Right lobe of liver (tissue), 4 donors: ENCODE results near the gene C8B.

ENCODE experiments used
- CTCF ChIP-seq, 4 donors: fragments of 200-600 bp in 3 of 4; fragments of 450-650 bp in 1 of 4; IDR thresholded peaks; one replicate each; pipeline versions ENCODE4 v1.5.1 to v1.8.0; 2016 to 2022; ENCODE audit warnings: antibody characterized with exemption in 4 of 4, mild to moderate bottlenecking in 2 of 4
- POLR2A ChIP-seq: fragments of 450-650 bp; IDR thresholded peaks from one replicate; pipeline ENCODE4 v1.6.1; 2017; ENCODE audit warnings: antibody characterized with exemption, mild to moderate bottlenecking
- donor health status: DM: no; HTN: no; CAD: no.
- donor health status: DM: no; HTN: no; CAD: no.
- donor health status: DM: no; HTN: yes; CAD: no.

GRCh38 chr1:56881417-56881816, 84.4 kb downstream of the C8B start:
- TF ChIP-seq CTCF (IDR thresholded peaks at IDR 0.05): no peak
- no peak for TF ChIP-seq POLR2A
